Gastrocnemius medialis (tissue), 4 donors: Measurements from ENCODE around the gene ACP2.

Experiments used
- POLR2A ChIP-seq, 2 donors: fragments of 450-650 bp; IDR thresholded peaks; one replicate each; pipeline ENCODE4 v1.6.1; 2017; ENCODE audit warnings: antibody characterized with exemption in 2 of 2, mild to moderate bottlenecking in 2 of 2, moderate library complexity in 2 of 2
- TF ChIP-seq, protein P1 (sequence below), 5 experiments: fragments of 450-650 bp in 3 of 5; fragments of 200-600 bp in 2 of 5; sonication (generic) in 2 of 5; IDR thresholded peaks in 4 of 5; conservative IDR thresholded peaks in 1 of 5; 1 replicate in 4 of 5; 2 replicates in 1 of 5; pipeline ENCODE4 v1.5.1; 2016 to 2019; ENCODE audit warnings: antibody characterized with exemption in 5 of 5, mild to moderate bottlenecking in 3 of 5, moderate library complexity in 3 of 5

- no peak for TF ChIP-seq POLR2A (IDR thresholded peaks at IDR 0.05)
- TF ChIP-seq, protein P1, sequence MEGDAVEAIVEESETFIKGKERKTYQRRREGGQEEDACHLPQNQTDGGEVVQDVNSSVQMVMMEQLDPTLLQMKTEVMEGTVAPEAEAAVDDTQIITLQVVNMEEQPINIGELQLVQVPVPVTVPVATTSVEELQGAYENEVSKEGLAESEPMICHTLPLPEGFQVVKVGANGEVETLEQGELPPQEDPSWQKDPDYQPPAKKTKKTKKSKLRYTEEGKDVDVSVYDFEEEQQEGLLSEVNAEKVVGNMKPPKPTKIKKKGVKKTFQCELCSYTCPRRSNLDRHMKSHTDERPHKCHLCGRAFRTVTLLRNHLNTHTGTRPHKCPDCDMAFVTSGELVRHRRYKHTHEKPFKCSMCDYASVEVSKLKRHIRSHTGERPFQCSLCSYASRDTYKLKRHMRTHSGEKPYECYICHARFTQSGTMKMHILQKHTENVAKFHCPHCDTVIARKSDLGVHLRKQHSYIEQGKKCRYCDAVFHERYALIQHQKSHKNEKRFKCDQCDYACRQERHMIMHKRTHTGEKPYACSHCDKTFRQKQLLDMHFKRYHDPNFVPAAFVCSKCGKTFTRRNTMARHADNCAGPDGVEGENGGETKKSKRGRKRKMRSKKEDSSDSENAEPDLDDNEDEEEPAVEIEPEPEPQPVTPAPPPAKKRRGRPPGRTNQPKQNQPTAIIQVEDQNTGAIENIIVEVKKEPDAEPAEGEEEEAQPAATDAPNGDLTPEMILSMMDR (IDR thresholded peaks at IDR 0.05 in 4 of 5, conservative IDR thresholded peaks at IDR 0.05 in 1 of 5), result no peak
Observed at GRCh38 chr11:47296045-47296444, 47.4 kb upstream of the ACP2 start.
